SU-DHL-6 (cell line): ENCODE results near the gene CINP.

Source experiments
- EZH2phosphoT487 ChIP-seq: fragments of 200-600 bp; sonication (generic), shearing (Covaris generic); conservative IDR thresholded peaks from 2 replicates; pipeline ENCODE4 v1.6.1; 2018; ENCODE audit warnings: mild to moderate bottlenecking, antibody characterized with exemption, low read length, moderate library complexity, mixed read lengths
- TF ChIP-seq, protein P1 (sequence below): fragments of 200-600 bp; sonication (generic); IDR thresholded peaks from one replicate; pipeline ENCODE4 v1.5.1; 2017; ENCODE audit warnings: antibody characterized with exemption, mild to moderate bottlenecking, low read length, moderate library complexity; ENCODE audit not compliant: insufficient read depth, poor library complexity, severe bottlenecking

DNA sequence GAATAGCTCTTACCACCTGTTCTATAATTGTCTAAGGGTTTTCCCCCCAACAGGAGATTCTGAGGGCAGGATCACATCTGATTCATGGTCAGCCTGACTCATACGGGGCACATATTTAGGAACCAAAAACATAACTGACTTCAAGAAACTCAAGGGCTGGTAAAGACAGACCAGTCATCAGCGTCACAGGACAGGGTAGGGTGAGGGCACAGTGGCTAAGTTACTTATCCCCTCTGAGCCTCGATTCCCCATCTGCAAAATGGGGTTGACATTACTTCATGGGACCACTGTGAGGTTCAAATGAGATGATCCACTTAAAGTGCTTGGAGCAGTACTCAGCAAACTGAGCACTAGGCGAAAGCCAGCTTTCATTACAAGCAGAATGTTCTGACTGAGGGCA, 606 bp downstream of the CINP start:
- TF ChIP-seq, protein P1, sequence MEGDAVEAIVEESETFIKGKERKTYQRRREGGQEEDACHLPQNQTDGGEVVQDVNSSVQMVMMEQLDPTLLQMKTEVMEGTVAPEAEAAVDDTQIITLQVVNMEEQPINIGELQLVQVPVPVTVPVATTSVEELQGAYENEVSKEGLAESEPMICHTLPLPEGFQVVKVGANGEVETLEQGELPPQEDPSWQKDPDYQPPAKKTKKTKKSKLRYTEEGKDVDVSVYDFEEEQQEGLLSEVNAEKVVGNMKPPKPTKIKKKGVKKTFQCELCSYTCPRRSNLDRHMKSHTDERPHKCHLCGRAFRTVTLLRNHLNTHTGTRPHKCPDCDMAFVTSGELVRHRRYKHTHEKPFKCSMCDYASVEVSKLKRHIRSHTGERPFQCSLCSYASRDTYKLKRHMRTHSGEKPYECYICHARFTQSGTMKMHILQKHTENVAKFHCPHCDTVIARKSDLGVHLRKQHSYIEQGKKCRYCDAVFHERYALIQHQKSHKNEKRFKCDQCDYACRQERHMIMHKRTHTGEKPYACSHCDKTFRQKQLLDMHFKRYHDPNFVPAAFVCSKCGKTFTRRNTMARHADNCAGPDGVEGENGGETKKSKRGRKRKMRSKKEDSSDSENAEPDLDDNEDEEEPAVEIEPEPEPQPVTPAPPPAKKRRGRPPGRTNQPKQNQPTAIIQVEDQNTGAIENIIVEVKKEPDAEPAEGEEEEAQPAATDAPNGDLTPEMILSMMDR = no peak
- no peak for TF ChIP-seq EZH2phosphoT487
